HepG2 (cell line): ENCODE data around the gene TSSK2. TPM values are rescaled to one million over a fixed set of nuclear protein-coding genes. Genes with fewer than 3 reads are reported as not detected.

Source experiments
- ATAC-seq: fragments of 200-7000 bp; cut with Tn5 transposase; 3 replicates; pipeline ENCODE4 v1.9.1; 2020; ENCODE audit warnings: mild to moderate bottlenecking, moderate library complexity
- BruUV-seq: library from RNA; stranded (reverse); fragments of 400-500 nt; replicated peaks from 2 replicates; lab custom pipeline; 2021; lab: Mats Ljungman, UMichigan
- CTCF ChIA-PET: fragments of 300-600 bp; formaldehyde crosslinking; extraction: SDS; loops from one replicate; lab custom pipeline; 2021; ENCODE audit warnings: low total read pairs, inconsistent platforms, low intra/inter-chr PET ratio; lab: Yijun Ruan, JAX
- POLR2A ChIA-PET: fragments of 350-600 bp; sonication (Branson Sonifier 250); formaldehyde crosslinking; loops from one replicate; lab custom pipeline; 2020; ENCODE audit warnings: antibody characterized with exemption, inconsistent platforms; lab: Yijun Ruan, JAX
- DNase-seq: peaks from one replicate; pipeline ENCODE4 v3.0.0-alpha.2; 2015; ENCODE audit warnings: low spot score
- FAIRE-seq: peaks from 3 replicates; lab custom pipeline; 2011; peaks lifted over from hg19 to GRCh38; lab: Jason Lieb, UNC
- H2AFZ ChIP-seq: one replicate; pipeline ENCODE4 v1.6.1; 2011; ENCODE audit warnings: low read length, inconsistent platforms
- H3K27ac ChIP-seq: fragments of 300-600 bp; 3 replicates; pipeline ENCODE4 v1.8.0; 2011; ENCODE audit warnings: mixed run types, mild to moderate bottlenecking, mixed read lengths, low read length, inconsistent platforms; ENCODE audit not compliant: insufficient read depth; ENCODE audit errors: extremely low read length
- H3K27me3 ChIP-seq, 2 experiments: fragments of 200-600 bp in 1 of 2; 2 replicates in 1 of 2; 3 replicates in 1 of 2; pipeline versions ENCODE4 v1.6.0 to v1.8.0; 2011; ENCODE audit warnings: low read length in 2 of 2, mild to moderate bottlenecking in 2 of 2, moderate library complexity in 2 of 2, inconsistent platforms in 1 of 2; ENCODE audit not compliant: insufficient read depth in 2 of 2, control insufficient read depth in 1 of 2
- H3K36me3 ChIP-seq, 2 experiments: fragments of 200-600 bp in 1 of 2; replicated peaks in 1 of 2; 2 replicates in 1 of 2; 3 replicates in 1 of 2; pipeline versions ENCODE4 v1.5.1 to v1.8.0; 2011; ENCODE audit warnings: low read length in 2 of 2, inconsistent platforms in 1 of 2; ENCODE audit not compliant: insufficient read depth in 2 of 2, control insufficient read depth in 1 of 2
- H3K4me1 ChIP-seq: 2 replicates; pipeline ENCODE4 v1.5.1; 2012; ENCODE audit warnings: low read length, inconsistent platforms; ENCODE audit not compliant: insufficient read depth
- H3K4me2 ChIP-seq: 2 replicates; pipeline ENCODE4 v1.6.0; 2011; ENCODE audit warnings: low read depth, low read length, inconsistent platforms
- H3K4me3 ChIP-seq, 3 experiments: fragments of 200-600 bp in 1 of 3; sonication (generic), shearing (Covaris generic) in 1 of 3; replicated peaks in 1 of 3; 2 replicates each; pipeline ENCODE4 v1.5.1; 2011 to 2016; ENCODE audit warnings: low read length in 3 of 3, inconsistent platforms in 2 of 3, low read depth in 2 of 3, mild to moderate bottlenecking in 2 of 3, control low read depth in 1 of 3, mixed read lengths in 1 of 3; ENCODE audit not compliant: insufficient read depth in 1 of 3
- H3K79me2 ChIP-seq: one replicate; pipeline ENCODE4 v1.6.1; 2011; ENCODE audit warnings: low read length, inconsistent platforms; ENCODE audit not compliant: insufficient read depth
- H3K9ac ChIP-seq: 2 replicates; pipeline ENCODE4 v1.6.0; 2011; ENCODE audit warnings: mild to moderate bottlenecking, low read depth, low read length, inconsistent platforms; ENCODE audit not compliant: insufficient read depth
- H3K9me3 ChIP-seq: 2 replicates; pipeline ENCODE4 v1.5.1; 2012; ENCODE audit warnings: mild to moderate bottlenecking, low read length
- H4K20me1 ChIP-seq: 2 replicates; pipeline ENCODE4 v1.6.0; 2011; ENCODE audit warnings: inconsistent platforms, mild to moderate bottlenecking, low read length, moderate library complexity; ENCODE audit not compliant: insufficient read depth
- EEA1 ChIP-seq: sonication (generic); formaldehyde crosslinking; IDR thresholded peaks from 2 replicates; pipeline ENCODE4 v1.5.1; 2020; ENCODE audit warnings: mild to moderate bottlenecking, missing genetic modification reagents, borderline replicate concordance
- FOXA3 ChIP-seq: IDR thresholded peaks from 2 replicates; pipeline ENCODE4 v1.6.1; 2016; ENCODE audit warnings: missing genetic modification reagents, missing compliant biosample characterization
- MLLT10 ChIP-seq: sonication (generic); formaldehyde crosslinking; IDR thresholded peaks from 2 replicates; pipeline ENCODE4 v1.4.0; 2020; ENCODE audit warnings: missing genetic modification reagents
- NFKBIZ ChIP-seq: IDR thresholded peaks from 2 replicates; pipeline ENCODE4 v1.6.1; 2018; ENCODE audit warnings: missing genetic modification reagents, missing compliant biosample characterization
- NFYB ChIP-seq: sonication (generic); formaldehyde crosslinking; IDR thresholded peaks from 2 replicates; pipeline ENCODE4 v1.4.0; 2020; ENCODE audit warnings: missing genetic modification reagents
- SPEN ChIP-seq: sonication (generic); formaldehyde crosslinking; IDR thresholded peaks from 2 replicates; pipeline ENCODE4 v1.5.1; 2020; ENCODE audit warnings: low read depth, mild to moderate bottlenecking, missing genetic modification reagents
- ZNF7 ChIP-seq: IDR thresholded peaks from 2 replicates; pipeline ENCODE4 v1.6.1; 2016; ENCODE audit warnings: missing biosample characterization, missing genetic modification reagents
- ZNF792 ChIP-seq: IDR thresholded peaks from 2 replicates; pipeline ENCODE4 v1.6.1; 2016
- WGBS: methylation state at CpG from one replicate; pipeline ENCODE4 v1.1.6; 2017; ENCODE audit warnings: low lambda C conversion rate; 5-methylcytosine and 5-hydroxymethylcytosine counted together
- in situ Hi-C: cut with HindIII; loops from 2 replicates; pipeline ENCODE4 v1.10.0; 2017; ENCODE audit warnings: low pct_unique_long_range_greater_than_20kb; ENCODE audit not compliant: extremely low pct_ligation_motif_present
- intact Hi-C: fragments of 100-400 bp; cut with micrococcal nuclease; formaldehyde crosslinking; loops from one replicate; pipeline ENCODE4 v1.10.0; 2022; ENCODE audit not compliant: unreplicated experiment
- polyA plus RNA-seq, 8 experiments: library from polyadenylated mRNA; depleted of rRNA in 3 of 8; stranded (reverse) in 7 of 8; unstranded in 1 of 8; fragments of >200 nt; fragmentation: Illumina TruSeq in 4 of 8; extraction: Trizol in 4 of 8; gene quantifications; 2 replicates each; pipeline versions ENCODE4 v1.2.1 to v1.2.3, GENCODE V29; 2011 to 2016; ENCODE audit warnings: low read depth in 4 of 8, missing spikeins in 1 of 8, mixed read lengths in 1 of 8; ENCODE audit not compliant: insufficient read depth in 1 of 8
- total RNA-seq, 5 experiments: library from RNA; depleted of rRNA; stranded (reverse); fragments of >200 nt; fragmentation: Illumina TruSeq; extraction: Trizol; gene quantifications; 2 replicates each; pipeline ENCODE4 v1.2.3, GENCODE V29; 2016; ENCODE audit warnings: low read depth in 1 of 5
- TF ChIP-seq, protein P1 (sequence below): sonication (generic); formaldehyde crosslinking; IDR thresholded peaks from 2 replicates; pipeline ENCODE4 v1.5.1; 2020; ENCODE audit warnings: missing genetic modification reagents, mild to moderate bottlenecking, borderline replicate concordance
- TF ChIP-seq, protein P2 (sequence below): sonication (generic); formaldehyde crosslinking; conservative IDR thresholded peaks from 2 replicates; pipeline ENCODE4 v1.4.0; 2020; ENCODE audit warnings: missing genetic modification reagents
- TF ChIP-seq, protein P3 (sequence below): sonication (generic); formaldehyde crosslinking; IDR thresholded peaks from 2 replicates; pipeline ENCODE4 v1.5.0; 2020; ENCODE audit warnings: missing genetic modification reagents, mild to moderate bottlenecking, borderline replicate concordance
- TF ChIP-seq, protein P4 (sequence below): sonication (generic); formaldehyde crosslinking; IDR thresholded peaks from 2 replicates; pipeline ENCODE4 v1.5.0; 2020; ENCODE audit warnings: mild to moderate bottlenecking, missing genetic modification reagents
- TF ChIP-seq, protein P5 (sequence below): IDR thresholded peaks from 2 replicates; pipeline ENCODE4 v1.6.1; 2016; ENCODE audit warnings: low read depth, control low read depth
- TF ChIP-seq, protein P6 (sequence below): sonication (generic); formaldehyde crosslinking; conservative IDR thresholded peaks from 2 replicates; pipeline ENCODE4 v1.4.0; 2020; ENCODE audit warnings: missing genetic modification reagents

TSSK2 gene
- total and polyA plus RNA-seq, 2 of the 13 experiments (the other 11 are each of a cell fraction or from before 2014, with no cell fraction given) = not detected

DNA sequence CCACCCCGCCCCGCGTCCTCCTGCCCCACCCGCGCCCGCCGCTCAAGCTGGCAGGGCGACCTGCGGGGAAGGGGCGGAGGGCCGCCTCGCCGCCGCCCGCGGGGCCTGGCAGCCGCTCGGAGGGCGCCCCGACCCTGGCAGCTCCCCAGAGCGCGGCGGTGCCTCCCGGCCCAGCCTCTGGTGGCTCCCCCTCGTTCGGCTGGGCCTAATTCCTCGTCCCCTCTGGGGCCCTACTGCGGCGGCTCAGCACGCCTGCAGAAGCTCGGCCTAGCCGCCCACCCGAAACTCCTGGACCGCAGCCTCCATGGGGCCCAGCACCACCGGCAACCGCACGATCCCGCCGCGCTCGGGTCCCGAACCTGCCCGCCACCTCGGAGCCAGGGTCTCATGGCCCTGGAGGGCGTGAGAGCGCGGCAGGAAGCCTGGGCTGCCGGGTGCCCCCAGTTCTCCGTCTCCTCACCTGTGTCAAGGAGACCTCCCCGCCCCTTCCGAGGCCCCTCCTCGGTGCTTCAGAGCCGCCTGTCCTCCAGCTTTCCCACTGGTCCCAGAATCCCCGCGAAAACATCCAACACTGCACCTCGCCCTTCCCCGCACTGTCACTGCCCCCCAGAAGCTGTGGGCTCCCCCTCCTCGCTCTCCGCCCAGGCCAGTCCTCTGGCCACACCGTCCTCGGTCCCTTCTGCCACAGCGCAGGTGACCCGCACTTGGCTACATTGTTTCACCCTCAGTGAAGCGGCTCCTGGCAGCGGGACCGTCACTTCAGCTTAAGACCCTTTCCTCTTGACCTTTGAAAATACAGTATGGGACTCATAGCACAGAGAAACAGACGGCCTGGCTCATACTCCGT, 19.6 kb downstream of the TSSK2 start:
- no peak overlapping the region for H3K4me3 ChIP-seq
- no TSS peak for BruUV-seq
- H3K4me1 ChIP-seq = peaks cover 6% of the 10 kb centered on the region; the same call in 1 of the 2 replicates
- POLR2A ChIA-PET = no interaction called here
- no peaks in the 10 kb centered on the region for H3K9me3 ChIP-seq
- no peaks in the 10 kb centered on the region for H3K36me3 ChIP-seq
- H3K27me3 ChIP-seq = peaks cover 7 to 63% of the 10 kb centered on the region in 2 experiments; a peak in 4 of 5 replicates
- DNase-seq (no peak), FAIRE-seq (no peak), ATAC-seq (no peak)
- 62% methylated on average over 22 of the region's 68 CpGs for WGBS
- CTCF ChIA-PET = no interaction called here
- no peak overlapping the region for H3K9ac ChIP-seq
- no peaks in the 10 kb centered on the region for H4K20me1 ChIP-seq
- H3K79me2 ChIP-seq = no peaks in the 10 kb centered on the region
- H3K27ac ChIP-seq = no peak overlapping the region
- intact Hi-C loops = no loop called here
- in situ Hi-C loops = no loop called here
- H3K4me2 ChIP-seq = no peak overlapping the region
- no peak overlapping the region for H2AFZ ChIP-seq
- TF ChIP-seq EEA1 (CRISPR knock-in tag) (no peak), FOXA3 (CRISPR knock-in tag) (no peak), ZNF792 (no peak), ZNF7 (CRISPR knock-in tag) (no peak), NFKBIZ (no peak), NFYB (CRISPR knock-in tag) (no peak), MLLT10 (no peak), SPEN (no peak)
- TF ChIP-seq, protein P1, sequence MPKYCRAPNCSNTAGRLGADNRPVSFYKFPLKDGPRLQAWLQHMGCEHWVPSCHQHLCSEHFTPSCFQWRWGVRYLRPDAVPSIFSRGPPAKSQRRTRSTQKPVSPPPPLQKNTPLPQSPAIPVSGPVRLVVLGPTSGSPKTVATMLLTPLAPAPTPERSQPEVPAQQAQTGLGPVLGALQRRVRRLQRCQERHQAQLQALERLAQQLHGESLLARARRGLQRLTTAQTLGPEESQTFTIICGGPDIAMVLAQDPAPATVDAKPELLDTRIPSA (CRISPR knock-in tag) = no peak
- TF ChIP-seq, protein P2, sequence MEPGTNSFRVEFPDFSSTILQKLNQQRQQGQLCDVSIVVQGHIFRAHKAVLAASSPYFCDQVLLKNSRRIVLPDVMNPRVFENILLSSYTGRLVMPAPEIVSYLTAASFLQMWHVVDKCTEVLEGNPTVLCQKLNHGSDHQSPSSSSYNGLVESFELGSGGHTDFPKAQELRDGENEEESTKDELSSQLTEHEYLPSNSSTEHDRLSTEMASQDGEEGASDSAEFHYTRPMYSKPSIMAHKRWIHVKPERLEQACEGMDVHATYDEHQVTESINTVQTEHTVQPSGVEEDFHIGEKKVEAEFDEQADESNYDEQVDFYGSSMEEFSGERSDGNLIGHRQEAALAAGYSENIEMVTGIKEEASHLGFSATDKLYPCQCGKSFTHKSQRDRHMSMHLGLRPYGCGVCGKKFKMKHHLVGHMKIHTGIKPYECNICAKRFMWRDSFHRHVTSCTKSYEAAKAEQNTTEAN (CRISPR knock-in tag) = no peak
- TF ChIP-seq, protein P3, sequence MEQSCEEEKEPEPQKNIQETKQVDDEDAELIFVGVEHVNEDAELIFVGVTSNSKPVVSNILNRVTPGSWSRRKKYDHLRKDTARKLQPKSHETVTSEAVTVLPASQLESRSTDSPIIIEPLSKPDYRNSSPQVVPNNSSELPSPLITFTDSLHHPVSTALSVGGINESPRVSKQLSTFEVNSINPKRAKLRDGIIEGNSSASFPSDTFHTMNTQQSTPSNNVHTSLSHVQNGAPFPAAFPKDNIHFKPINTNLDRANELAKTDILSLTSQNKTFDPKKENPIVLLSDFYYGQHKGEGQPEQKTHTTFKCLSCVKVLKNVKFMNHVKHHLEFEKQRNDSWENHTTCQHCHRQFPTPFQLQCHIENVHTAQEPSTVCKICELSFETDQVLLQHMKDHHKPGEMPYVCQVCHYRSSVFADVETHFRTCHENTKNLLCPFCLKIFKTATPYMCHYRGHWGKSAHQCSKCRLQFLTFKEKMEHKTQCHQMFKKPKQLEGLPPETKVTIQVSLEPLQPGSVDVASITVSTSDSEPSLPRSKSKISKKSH = no peak
- TF ChIP-seq, protein P4, sequence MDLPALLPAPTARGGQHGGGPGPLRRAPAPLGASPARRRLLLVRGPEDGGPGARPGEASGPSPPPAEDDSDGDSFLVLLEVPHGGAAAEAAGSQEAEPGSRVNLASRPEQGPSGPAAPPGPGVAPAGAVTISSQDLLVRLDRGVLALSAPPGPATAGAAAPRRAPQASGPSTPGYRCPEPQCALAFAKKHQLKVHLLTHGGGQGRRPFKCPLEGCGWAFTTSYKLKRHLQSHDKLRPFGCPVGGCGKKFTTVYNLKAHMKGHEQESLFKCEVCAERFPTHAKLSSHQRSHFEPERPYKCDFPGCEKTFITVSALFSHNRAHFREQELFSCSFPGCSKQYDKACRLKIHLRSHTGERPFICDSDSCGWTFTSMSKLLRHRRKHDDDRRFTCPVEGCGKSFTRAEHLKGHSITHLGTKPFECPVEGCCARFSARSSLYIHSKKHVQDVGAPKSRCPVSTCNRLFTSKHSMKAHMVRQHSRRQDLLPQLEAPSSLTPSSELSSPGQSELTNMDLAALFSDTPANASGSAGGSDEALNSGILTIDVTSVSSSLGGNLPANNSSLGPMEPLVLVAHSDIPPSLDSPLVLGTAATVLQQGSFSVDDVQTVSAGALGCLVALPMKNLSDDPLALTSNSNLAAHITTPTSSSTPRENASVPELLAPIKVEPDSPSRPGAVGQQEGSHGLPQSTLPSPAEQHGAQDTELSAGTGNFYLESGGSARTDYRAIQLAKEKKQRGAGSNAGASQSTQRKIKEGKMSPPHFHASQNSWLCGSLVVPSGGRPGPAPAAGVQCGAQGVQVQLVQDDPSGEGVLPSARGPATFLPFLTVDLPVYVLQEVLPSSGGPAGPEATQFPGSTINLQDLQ (CRISPR knock-in tag) = no peak
- TF ChIP-seq, protein P5, sequence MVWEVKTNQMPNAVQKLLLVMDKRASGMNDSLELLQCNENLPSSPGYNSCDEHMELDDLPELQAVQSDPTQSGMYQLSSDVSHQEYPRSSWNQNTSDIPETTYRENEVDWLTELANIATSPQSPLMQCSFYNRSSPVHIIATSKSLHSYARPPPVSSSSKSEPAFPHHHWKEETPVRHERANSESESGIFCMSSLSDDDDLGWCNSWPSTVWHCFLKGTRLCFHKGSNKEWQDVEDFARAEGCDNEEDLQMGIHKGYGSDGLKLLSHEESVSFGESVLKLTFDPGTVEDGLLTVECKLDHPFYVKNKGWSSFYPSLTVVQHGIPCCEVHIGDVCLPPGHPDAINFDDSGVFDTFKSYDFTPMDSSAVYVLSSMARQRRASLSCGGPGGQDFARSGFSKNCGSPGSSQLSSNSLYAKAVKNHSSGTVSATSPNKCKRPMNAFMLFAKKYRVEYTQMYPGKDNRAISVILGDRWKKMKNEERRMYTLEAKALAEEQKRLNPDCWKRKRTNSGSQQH = no peak
- TF ChIP-seq, protein P6, sequence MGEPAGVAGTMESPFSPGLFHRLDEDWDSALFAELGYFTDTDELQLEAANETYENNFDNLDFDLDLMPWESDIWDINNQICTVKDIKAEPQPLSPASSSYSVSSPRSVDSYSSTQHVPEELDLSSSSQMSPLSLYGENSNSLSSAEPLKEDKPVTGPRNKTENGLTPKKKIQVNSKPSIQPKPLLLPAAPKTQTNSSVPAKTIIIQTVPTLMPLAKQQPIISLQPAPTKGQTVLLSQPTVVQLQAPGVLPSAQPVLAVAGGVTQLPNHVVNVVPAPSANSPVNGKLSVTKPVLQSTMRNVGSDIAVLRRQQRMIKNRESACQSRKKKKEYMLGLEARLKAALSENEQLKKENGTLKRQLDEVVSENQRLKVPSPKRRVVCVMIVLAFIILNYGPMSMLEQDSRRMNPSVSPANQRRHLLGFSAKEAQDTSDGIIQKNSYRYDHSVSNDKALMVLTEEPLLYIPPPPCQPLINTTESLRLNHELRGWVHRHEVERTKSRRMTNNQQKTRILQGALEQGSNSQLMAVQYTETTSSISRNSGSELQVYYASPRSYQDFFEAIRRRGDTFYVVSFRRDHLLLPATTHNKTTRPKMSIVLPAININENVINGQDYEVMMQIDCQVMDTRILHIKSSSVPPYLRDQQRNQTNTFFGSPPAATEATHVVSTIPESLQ (CRISPR knock-in tag) = no peak
